NCI-H345 (cell line): Measurements from ENCODE around the gene PGM2.

Experiments used
- DNase-seq: peaks from one replicate; lab custom pipeline; 2025; lab: John Stamatoyannopoulos, UW

Gene PGM2

GRCh38 chr4:37864786-37865185, 38.3 kb downstream of the PGM2 start:
- DNase-seq, result no peak

- no peak for DNase-seq
Observed at GRCh38 chr4:37865450-37865849, 39.0 kb downstream of the PGM2 start.

GRCh38 chr4:37867102-37867501, 40.6 kb downstream of the PGM2 start:
- DNase-seq, result no peak

- no peak for DNase-seq
Observed at GRCh38 chr4:37868238-37868637, 41.8 kb downstream of the PGM2 start.

- DNase-seq, result no peak
Observed at GRCh38 chr4:37872310-37872988, 46.0 kb downstream of the PGM2 start.

- DNase-seq, result no peak
Observed at GRCh38 chr4:37873386-37873785, 46.9 kb downstream of the PGM2 start.

- DNase-seq, result no peak
Observed at GRCh38 chr4:37876156-37876555, 49.7 kb downstream of the PGM2 start.

- no peak for DNase-seq
Observed at GRCh38 chr4:37879365-37879764, 52.9 kb downstream of the PGM2 start.

- DNase-seq, result no peak
Observed at GRCh38 chr4:37881811-37882210, 55.3 kb downstream of the PGM2 start.

- no peak for DNase-seq
Observed at GRCh38 chr4:37882665-37883296, 56.3 kb downstream of the PGM2 start.

GRCh38 chr4:37884855-37885487, 58.5 kb downstream of the PGM2 start:
- DNase-seq, result no peak

GRCh38 chr4:37885496-37885895, 59.0 kb downstream of the PGM2 start:
- no peak for DNase-seq

- DNase-seq, result no peak
Observed at GRCh38 chr4:37889849-37890800, 63.6 kb downstream of the PGM2 start.

- no peak for DNase-seq
Observed at GRCh38 chr4:37890801-37891259, 64.3 kb downstream of the PGM2 start, which contains the start of gene TBC1D1. TBC1D1 (plus strand) TSS chr4:37891084; CDS start chr4:37902096, 11,012 bp downstream.

GRCh38 chr4:37891260-37892159, 65.0 kb downstream of the PGM2 start:
- no peak for DNase-seq

- DNase-seq, result no peak
Observed at GRCh38 chr4:37892641-37893040, 66.2 kb downstream of the PGM2 start.

GRCh38 chr4:37893164-37893563, 66.7 kb downstream of the PGM2 start:
- DNase-seq, result no peak

GRCh38 chr4:37895271-37895670, 68.8 kb downstream of the PGM2 start:
- no peak for DNase-seq

GRCh38 chr4:37896206-37896860, 69.8 kb downstream of the PGM2 start:
- no peak for DNase-seq

GRCh38 chr4:37902212-37902611, 75.7 kb downstream of the PGM2 start:
- no peak for DNase-seq
